Right lobe of liver (tissue), 4 donors: ENCODE results near the gene VEGFA.

Experiments used
- CTCF ChIP-seq, 4 donors: fragments of 200-600 bp in 3 of 4; fragments of 450-650 bp in 1 of 4; IDR thresholded peaks; one replicate each; pipeline versions ENCODE4 v1.5.1 to v1.8.0; 2016 to 2022; ENCODE audit warnings: antibody characterized with exemption in 4 of 4, mild to moderate bottlenecking in 2 of 4
- POLR2A ChIP-seq: fragments of 450-650 bp; IDR thresholded peaks from one replicate; pipeline ENCODE4 v1.6.1; 2017; ENCODE audit warnings: antibody characterized with exemption, mild to moderate bottlenecking
- donor health status: DM: no; HTN: no; CAD: no.
- donor health status: DM: no; HTN: no; CAD: no.
- donor health status: DM: no; HTN: yes; CAD: no.

- TF ChIP-seq CTCF (IDR thresholded peaks at IDR 0.05) (no peak), POLR2A (no peak)
These were observed 36.3 kb upstream of the VEGFA start for GRCh38 chr6:43733471-43734293.
